HG03521 (cell line): ENCODE results near the gene RPTOR.

Experiments used
- ATAC-seq: cut with Tn5 transposase; IDR thresholded peaks from one replicate; pipeline ENCODE4 v1.9.1; 2021; ENCODE audit warnings: mild to moderate bottlenecking, moderate library complexity; ENCODE audit not compliant: unreplicated experiment

The RPTOR gene

DNA sequence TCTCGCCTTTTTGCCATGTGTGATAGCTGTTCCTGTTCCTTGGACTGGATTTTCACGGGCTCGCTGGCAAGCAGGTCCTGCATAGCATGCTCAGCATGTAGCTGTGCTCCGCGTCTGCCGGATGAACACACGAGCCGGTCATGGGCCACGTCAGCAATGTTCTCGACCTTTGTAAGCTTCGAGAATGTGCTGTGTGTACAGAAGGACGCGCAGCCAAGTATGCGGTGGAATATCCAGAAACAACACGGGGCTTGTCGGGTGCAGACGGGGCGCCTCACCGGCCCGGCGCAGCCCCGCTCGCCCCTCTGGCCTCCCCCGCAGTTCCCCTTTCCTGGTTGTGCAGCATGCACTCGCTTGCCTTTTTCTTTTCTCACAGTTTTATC lies 42.2 kb downstream of the RPTOR start:
- ATAC-seq = no peak

GRCh38 chr17:80588702-80589383 lies 44.2 kb downstream of the RPTOR start:
- no peak for ATAC-seq

- ATAC-seq = no peak
Measured at GRCh38 chr17:80591788-80592187, 47.1 kb downstream of the RPTOR start.

GRCh38 chr17:80592243-80592642 lies 47.6 kb downstream of the RPTOR start:
- no peak for ATAC-seq

GRCh38 chr17:80593181-80593580 lies 48.5 kb downstream of the RPTOR start:
- ATAC-seq = no peak

DNA sequence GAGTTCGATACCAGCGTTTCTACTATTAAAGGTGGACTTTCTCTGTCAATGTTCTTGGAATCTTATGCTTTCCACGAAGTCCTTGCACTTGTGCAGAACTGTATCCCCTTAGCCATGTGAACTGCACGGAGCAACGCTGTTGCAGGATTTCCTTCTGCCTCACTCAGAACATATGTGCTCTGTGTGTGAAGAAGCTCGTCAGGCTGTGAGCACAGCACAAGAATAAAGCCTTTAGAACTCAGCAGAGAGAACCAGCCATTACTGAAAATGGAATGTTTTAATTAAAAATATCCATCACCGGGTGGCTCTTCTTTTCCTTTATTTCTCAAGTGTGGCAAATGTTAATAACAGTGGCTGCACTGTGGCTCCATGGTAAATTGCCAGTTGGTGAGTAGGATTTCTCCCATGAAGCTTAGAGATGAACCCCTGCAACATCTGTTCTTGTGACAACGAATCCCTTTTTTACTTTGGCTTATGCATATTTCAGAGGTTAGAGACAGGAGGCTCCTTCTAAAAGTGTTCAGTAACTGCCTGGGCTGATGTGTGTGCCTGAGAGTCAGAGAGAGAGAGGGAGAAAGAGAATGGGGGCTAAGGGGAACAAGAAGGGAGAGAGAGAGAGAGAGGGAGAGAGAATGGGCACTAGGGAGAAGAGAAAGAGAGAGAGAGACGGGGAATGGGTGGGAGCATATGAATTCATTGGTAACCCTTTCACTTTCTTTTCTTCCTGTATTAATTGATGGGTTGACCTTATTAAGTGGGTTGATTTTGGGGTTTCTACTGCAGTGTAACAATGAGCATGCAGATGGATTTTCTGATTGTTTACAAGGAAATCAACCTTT lies 50.0 kb downstream of the RPTOR start:
- no peak for ATAC-seq

- no peak for ATAC-seq
Measured at GRCh38 chr17:80596760-80597608, 52.3 kb downstream of the RPTOR start.

DNA sequence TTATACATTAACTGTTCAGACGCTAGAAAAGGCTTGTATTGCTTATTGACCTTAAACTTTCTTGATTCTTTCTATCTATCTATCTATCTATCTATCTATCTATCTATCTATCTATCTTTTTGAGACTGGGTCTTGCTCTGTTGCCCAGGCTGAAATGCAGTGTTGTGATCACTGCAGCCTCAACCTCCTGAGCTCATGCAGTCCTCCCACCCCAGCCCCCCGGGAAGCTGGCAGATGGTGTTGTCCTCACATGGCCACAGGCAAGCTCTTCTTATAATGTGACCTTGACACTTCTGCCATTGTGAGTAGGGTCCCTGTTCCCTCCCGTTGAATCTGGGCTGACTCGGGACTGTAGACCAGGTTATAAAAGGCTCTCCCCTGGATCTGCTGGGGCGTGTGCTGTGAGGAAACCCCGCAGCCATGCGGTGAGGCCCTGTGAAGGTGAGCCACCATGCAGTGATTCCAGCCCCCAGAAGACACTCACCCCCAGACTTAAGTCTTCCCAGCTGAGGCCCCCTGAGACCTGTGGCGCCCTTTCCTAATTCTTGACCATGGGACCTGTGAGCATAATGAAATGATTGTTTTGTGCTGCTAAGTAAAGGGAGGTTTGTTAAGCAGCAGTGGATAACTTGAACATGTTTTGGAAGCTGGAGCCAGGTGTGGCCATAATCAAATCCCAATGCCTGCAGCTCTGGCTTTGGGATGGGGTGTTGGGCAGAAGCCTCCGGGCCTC lies 54.3 kb downstream of the RPTOR start:
- ATAC-seq = no peak

DNA sequence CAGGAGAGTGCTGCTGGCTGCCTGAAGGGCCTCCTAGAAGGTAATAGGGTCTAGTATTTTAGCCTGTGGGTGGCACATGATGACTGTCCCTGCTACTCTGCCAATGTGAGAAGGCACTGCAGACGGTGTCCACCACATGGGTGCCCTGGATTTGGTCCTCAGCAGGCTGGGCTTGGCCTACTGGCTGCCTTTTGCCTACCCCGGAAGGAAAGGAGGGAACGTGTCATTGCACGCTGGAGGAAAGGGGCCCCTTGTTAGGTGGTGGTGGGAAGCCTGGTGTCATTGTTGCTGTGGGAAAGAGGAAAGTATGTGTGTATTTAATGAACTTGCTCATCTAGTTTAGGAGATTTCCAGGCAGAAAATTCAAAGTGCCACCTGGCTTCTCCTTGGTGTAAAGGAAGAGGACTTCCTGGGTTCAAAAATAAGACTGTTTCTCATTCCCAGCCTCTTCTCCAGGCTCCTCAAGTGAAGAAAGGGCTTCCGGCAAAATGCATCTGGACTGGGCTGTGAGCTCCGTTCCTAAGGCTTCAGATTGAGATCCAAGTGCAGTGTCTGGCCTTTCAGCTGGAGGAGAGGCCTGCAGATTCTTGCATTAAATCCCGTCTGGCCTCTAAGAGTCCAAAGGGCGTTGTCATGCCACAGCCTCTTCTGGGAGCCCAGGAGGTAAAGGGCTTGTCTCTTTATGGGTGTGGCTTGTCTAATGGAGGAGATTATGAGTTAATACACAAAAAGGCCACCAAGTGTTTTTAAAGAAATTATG lies 55.1 kb downstream of the RPTOR start:
- ATAC-seq = no peak

- ATAC-seq = no peak
Measured at GRCh38 chr17:80601146-80601545, 56.5 kb downstream of the RPTOR start.

DNA sequence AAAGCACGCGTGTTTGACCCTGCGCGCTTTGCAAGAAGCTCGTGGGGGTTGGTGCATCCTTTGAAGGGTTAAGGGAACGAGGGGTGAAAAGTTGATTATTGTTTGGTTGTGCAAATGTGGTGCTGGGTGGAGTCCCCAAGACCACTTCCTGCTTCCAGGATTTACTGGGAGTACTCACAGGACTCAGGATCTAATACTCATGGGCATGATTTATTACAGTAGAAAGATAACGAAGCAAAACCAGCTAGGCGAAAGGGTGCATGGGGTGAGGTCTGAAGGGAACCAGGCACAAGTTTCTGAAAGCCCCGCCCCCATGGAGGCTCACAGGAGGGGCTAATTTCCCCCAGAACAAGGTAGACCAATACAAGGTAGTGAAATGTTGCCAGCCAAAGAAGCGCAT lies 58.8 kb downstream of the RPTOR start:
- ATAC-seq = no peak

DNA sequence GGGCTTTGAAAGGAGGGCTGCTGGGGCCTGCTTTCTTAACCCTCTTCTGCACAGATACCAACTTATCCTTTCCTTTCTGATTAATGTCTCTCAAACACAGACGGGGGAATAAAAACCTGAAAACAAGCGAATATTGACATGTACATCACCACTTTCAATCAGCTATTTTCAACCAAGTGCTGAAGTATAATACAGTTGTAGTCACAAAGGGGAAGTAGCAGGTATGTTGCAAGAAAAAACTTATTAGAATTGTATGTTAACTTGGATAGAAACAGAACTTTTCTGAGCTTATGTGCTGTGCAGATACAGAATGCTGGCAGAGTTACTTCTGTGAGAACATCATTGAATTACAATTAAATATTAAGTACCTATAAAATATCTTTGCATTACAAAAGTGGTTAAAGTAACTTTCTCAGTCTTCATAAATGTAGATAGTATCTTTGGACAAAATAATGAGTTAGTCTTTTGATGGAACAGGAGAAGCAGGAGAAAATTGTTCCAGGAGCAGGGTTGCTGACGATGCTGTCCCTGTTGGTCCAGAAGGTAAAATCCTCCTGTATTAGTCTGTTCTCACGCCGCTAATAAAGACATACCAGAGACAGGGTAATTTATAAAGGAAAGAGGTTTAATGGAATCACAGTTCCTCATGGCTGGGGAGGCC lies 59.5 kb downstream of the RPTOR start:
- no peak for ATAC-seq

GRCh38 chr17:80604670-80605010 lies 60.0 kb downstream of the RPTOR start:
- ATAC-seq = no peak

- ATAC-seq = peak; percentile 72
Measured at GRCh38 chr17:80605326-80606066, 60.9 kb downstream of the RPTOR start.

- no peak for ATAC-seq
Measured at GRCh38 chr17:80608326-80608725, 63.7 kb downstream of the RPTOR start.

GRCh38 chr17:80609757-80610156 lies 65.1 kb downstream of the RPTOR start:
- ATAC-seq = no peak

- no peak for ATAC-seq
Measured at GRCh38 chr17:80611816-80612215, 67.2 kb downstream of the RPTOR start.

- ATAC-seq = no peak
Measured at GRCh38 chr17:80612997-80613731, 68.5 kb downstream of the RPTOR start.
